ENCODE results near the gene FLYWCH1.

Gene FLYWCH1

DNA sequence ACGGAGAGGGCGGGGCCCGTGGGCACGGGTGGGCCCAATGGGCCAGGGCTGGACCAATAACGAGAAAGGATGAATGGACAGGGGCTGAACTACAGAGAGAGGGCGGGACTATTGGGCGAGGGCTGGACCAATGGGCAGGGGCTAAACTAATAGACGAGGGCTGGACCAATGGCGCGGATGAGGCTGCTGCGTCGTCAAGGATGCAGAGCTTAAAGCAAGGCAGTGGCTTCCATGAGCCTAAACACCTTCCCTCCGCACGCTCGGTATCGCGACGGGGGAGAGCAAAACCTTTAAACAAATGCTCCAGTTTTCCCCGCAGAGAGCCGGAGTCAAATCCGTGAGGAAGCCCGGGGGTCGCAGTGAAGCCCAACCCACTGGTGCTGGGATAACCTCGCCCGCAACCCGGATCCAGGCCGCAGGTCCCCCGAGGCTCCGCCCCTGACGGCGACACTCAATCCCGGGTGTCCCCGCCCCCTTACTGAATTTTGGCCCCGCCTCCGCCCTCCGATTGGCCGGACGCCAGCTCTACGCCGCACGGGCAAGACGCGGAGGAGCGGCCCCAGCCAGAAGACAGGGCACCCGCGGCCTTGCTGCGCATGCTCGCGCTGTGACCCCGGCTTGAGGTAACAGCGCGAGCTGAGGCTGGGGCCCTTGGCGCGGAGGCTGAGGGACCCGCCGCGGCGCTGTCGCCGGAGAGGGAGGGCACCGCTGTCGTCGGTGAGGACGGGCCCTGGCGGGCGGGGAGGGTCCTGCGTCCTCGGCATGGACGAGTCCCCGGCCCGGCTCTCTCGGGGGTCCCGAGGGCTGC is 28.9 kb upstream of the FLYWCH1 start, which contains the start of gene FLYWCH2:
Gene FLYWCH2 (plus strand): TSS at position 566 of the 808 bp plus-strand sequence. CDS start 13,235 bp downstream, outside the sequence.
- peak within 1 kb of the TSS; percentile 83 for H3K4me3 ChIP-seq (ENCODE audit: low read length)
- peak within 1 kb of the TSS; percentile 58 for H3K9ac ChIP-seq (ENCODE audit: low read length)
- no peaks in the 10 kb centered on the region for H3K9me3 ChIP-seq (ENCODE audit: control insufficient read depth, low read depth, low read length)
- peaks cover 12% of the 10 kb centered on the region for H3K27me3 ChIP-seq (ENCODE audit: control insufficient read depth, insufficient read depth, low read length)
- H3K4me1 ChIP-seq (ENCODE audit: control insufficient read depth, low read depth, low read length), result no peaks in the 10 kb centered on the region
- peak within 1 kb of the TSS; percentile 41 for H3K27ac ChIP-seq (ENCODE audit: low read length)
- no peaks in the 10 kb centered on the region for H3K36me3 ChIP-seq (ENCODE audit: control insufficient read depth, low read depth, low read length)

DNA sequence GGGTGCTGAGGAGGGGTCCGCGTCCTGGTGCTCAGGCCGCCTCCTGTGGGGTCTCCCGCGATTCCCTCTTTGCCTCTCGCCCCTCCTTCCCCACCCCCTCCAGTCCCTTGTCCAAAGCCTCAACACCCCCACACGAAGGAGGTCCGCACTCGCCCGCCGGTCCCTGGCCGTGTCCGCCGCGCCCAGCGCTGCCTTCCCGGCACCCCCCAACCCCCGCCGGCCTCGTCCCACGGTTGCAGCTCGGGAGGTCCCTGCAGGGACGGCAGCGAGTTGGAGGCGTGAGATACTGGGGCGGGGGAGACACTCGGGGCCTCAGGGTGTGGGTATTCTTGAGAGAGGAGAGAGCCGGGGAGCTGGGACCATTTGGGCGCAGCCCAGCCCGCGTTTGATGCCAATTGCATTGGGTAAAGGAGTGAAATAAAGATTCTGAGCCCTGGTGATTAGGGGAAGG is 28.2 kb upstream of the FLYWCH1 start:
- Histone ChIP-seq H3K9me3 (ENCODE audit: control insufficient read depth, low read depth, low read length) (no peaks in the 10 kb centered on the region), H3K27me3 (ENCODE audit: control insufficient read depth, insufficient read depth, low read length) (peaks cover 12% of the 10 kb centered on the region), H3K4me1 (ENCODE audit: control insufficient read depth, low read depth, low read length) (no peaks in the 10 kb centered on the region), H3K4me3 (ENCODE audit: low read length) (peak overlapping the region; percentile 83), H3K9ac (ENCODE audit: low read length) (peak overlapping the region; percentile 58), H3K27ac (ENCODE audit: low read length) (no peak overlapping the region), H3K36me3 (ENCODE audit: control insufficient read depth, low read depth, low read length) (no peaks in the 10 kb centered on the region)

- H3K4me1 ChIP-seq (ENCODE audit: control insufficient read depth, low read depth, low read length), result no peaks in the 10 kb centered on the region
- peak overlapping the region; percentile 83 for H3K4me3 ChIP-seq (ENCODE audit: low read length)
- no peaks in the 10 kb centered on the region for H3K9me3 ChIP-seq (ENCODE audit: control insufficient read depth, low read depth, low read length)
- H3K9ac ChIP-seq (ENCODE audit: low read length), result no peak overlapping the region
- H3K27ac ChIP-seq (ENCODE audit: low read length), result no peak overlapping the region
- no peaks in the 10 kb centered on the region for H3K36me3 ChIP-seq (ENCODE audit: control insufficient read depth, low read depth, low read length)
- H3K27me3 ChIP-seq (ENCODE audit: control insufficient read depth, insufficient read depth, low read length), result peaks cover 12% of the 10 kb centered on the region
Observed at GRCh38 chr16:2884041-2884451, 27.7 kb upstream of the FLYWCH1 start.

DNA sequence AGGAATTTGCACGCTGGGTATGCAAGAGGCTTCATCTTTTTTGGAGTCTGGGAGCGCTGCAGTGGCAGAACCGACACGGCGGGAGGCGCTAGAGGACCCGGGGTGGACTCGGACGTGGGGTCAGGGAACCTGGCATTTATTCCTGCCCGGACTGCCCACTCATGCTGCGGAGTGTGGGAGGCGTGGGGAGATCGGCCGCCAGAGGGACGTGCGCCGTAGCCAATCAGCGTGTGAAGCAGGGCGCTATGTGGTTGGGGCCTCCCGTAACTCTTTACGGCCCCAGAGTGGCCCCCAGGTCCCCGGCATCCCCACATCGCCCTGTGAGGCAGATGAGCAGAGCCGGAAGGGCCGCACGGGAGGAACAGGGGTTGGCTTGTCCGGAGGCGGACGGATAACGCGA is 17.5 kb upstream of the FLYWCH1 start:
- no peak overlapping the region for H3K9ac ChIP-seq (ENCODE audit: low read length)
- H3K9me3 ChIP-seq (ENCODE audit: control insufficient read depth, low read depth, low read length), result no peaks in the 10 kb centered on the region
- peaks cover 3% of the 10 kb centered on the region for H3K4me1 ChIP-seq (ENCODE audit: control insufficient read depth, low read depth, low read length)
- H3K27me3 ChIP-seq (ENCODE audit: control insufficient read depth, insufficient read depth, low read length), result no peaks in the 10 kb centered on the region
- no peak overlapping the region for H3K4me3 ChIP-seq (ENCODE audit: low read length)
- H3K36me3 ChIP-seq (ENCODE audit: control insufficient read depth, low read depth, low read length), result no peaks in the 10 kb centered on the region
- H3K27ac ChIP-seq (ENCODE audit: low read length), result no peak overlapping the region

DNA sequence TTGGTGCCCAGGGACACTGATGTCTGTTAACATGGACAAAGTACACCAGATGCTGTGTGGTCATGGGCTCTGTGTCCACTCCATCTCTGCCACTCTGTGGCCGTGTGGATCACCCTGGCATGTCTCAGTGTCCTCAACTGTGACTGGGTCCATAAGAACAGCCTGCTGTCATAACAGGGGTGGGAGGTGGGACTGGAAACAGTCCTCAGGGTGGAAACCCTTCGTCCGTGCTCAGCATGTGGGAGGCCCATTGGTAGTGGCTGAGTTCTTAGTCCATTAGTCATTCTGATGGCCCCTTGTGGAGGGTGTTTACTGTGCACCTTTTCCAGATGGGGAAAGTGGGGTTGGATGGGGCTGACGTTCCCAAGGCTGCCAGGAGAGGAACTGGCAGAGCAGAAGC is 15.9 kb upstream of the FLYWCH1 start:
- Histone ChIP-seq H3K4me1 (ENCODE audit: control insufficient read depth, low read depth, low read length) (peaks cover 3% of the 10 kb centered on the region), H3K9ac (ENCODE audit: low read length) (no peak overlapping the region), H3K36me3 (ENCODE audit: control insufficient read depth, low read depth, low read length) (no peaks in the 10 kb centered on the region), H3K27me3 (ENCODE audit: control insufficient read depth, insufficient read depth, low read length) (no peaks in the 10 kb centered on the region), H3K9me3 (ENCODE audit: control insufficient read depth, low read depth, low read length) (no peaks in the 10 kb centered on the region), H3K4me3 (ENCODE audit: low read length) (no peak overlapping the region), H3K27ac (ENCODE audit: low read length) (no peak overlapping the region)

DNA sequence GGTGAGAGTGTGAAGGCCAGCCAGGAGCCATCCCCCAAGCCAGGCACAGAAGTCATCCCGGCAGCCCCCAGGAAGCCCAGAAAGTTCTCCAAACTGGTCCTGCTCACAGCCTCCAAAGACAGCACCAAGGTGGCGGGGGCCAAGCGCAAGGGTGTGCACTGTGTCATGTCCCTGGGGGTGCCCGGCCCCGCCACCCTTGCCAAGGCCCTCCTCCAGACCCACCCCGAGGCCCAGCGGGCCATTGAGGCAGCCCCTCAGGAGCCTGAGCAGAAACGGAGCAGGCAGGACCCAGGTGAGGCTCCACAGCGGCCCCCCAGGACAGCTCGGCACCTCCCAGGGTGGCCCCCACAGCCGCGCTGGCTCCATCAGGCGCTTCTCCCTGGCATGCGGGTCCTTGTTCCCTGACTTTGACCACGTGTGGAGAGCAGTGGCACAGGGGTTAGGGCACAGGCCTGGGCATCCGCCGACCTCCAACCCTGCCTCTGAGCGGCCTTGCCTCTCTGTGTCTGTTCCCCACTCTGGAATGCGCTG is 15.2 kb upstream of the FLYWCH1 start:
- H3K9me3 ChIP-seq (ENCODE audit: control insufficient read depth, low read depth, low read length), result no peaks in the 10 kb centered on the region
- no peaks in the 10 kb centered on the region for H3K36me3 ChIP-seq (ENCODE audit: control insufficient read depth, low read depth, low read length)
- H3K4me3 ChIP-seq (ENCODE audit: low read length), result no peak overlapping the region
- no peak overlapping the region for H3K27ac ChIP-seq (ENCODE audit: low read length)
- H3K9ac ChIP-seq (ENCODE audit: low read length), result no peak overlapping the region
- no peaks in the 10 kb centered on the region for H3K27me3 ChIP-seq (ENCODE audit: control insufficient read depth, insufficient read depth, low read length)
- H3K4me1 ChIP-seq (ENCODE audit: control insufficient read depth, low read depth, low read length), result no peaks in the 10 kb centered on the region

DNA sequence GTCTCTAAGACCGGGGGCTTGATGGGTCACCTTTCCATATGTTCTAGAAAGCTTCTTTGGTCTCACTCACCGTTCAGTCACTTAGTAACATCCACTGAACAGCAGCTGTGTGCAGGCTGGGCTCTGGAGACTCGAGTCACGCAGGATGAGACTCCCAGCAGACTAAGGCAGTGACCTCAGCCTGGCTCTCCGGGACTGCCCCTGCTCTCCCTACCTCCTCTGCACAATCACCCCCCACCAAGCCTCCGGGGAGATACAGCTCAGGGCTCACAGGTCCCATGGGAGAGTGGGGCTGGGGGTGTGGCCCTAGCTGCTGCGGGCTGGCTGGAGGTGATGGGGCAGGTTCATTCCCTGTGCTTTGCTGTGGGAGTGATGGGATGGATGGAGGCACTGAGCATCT is 14.6 kb upstream of the FLYWCH1 start:
- no peak overlapping the region for H3K27ac ChIP-seq (ENCODE audit: low read length)
- H3K36me3 ChIP-seq (ENCODE audit: control insufficient read depth, low read depth, low read length), result no peaks in the 10 kb centered on the region
- H3K9ac ChIP-seq (ENCODE audit: low read length), result no peak overlapping the region
- H3K9me3 ChIP-seq (ENCODE audit: control insufficient read depth, low read depth, low read length), result no peaks in the 10 kb centered on the region
- no peak overlapping the region for H3K4me3 ChIP-seq (ENCODE audit: low read length)
- H3K4me1 ChIP-seq (ENCODE audit: control insufficient read depth, low read depth, low read length), result no peaks in the 10 kb centered on the region
- no peaks in the 10 kb centered on the region for H3K27me3 ChIP-seq (ENCODE audit: control insufficient read depth, insufficient read depth, low read length)

- H3K36me3 ChIP-seq (ENCODE audit: control insufficient read depth, low read depth, low read length), result no peaks in the 10 kb centered on the region
- H3K9ac ChIP-seq (ENCODE audit: low read length), result no peak overlapping the region
- H3K9me3 ChIP-seq (ENCODE audit: control insufficient read depth, low read depth, low read length), result no peaks in the 10 kb centered on the region
- H3K4me1 ChIP-seq (ENCODE audit: control insufficient read depth, low read depth, low read length), result no peaks in the 10 kb centered on the region
- H3K27ac ChIP-seq (ENCODE audit: low read length), result no peak overlapping the region
- no peaks in the 10 kb centered on the region for H3K27me3 ChIP-seq (ENCODE audit: control insufficient read depth, insufficient read depth, low read length)
- no peak overlapping the region for H3K4me3 ChIP-seq (ENCODE audit: low read length)
Observed at GRCh38 chr16:2898831-2899563, 12.7 kb upstream of the FLYWCH1 start.

GRCh38 chr16:2899564-2900072 is 12.1 kb upstream of the FLYWCH1 start:
- no peaks in the 10 kb centered on the region for H3K4me1 ChIP-seq (ENCODE audit: control insufficient read depth, low read depth, low read length)
- H3K9me3 ChIP-seq (ENCODE audit: control insufficient read depth, low read depth, low read length), result no peaks in the 10 kb centered on the region
- H3K4me3 ChIP-seq (ENCODE audit: low read length), result no peak overlapping the region
- no peaks in the 10 kb centered on the region for H3K36me3 ChIP-seq (ENCODE audit: control insufficient read depth, low read depth, low read length)
- no peak overlapping the region for H3K27ac ChIP-seq (ENCODE audit: low read length)
- no peak overlapping the region for H3K9ac ChIP-seq (ENCODE audit: low read length)
- no peaks in the 10 kb centered on the region for H3K27me3 ChIP-seq (ENCODE audit: control insufficient read depth, insufficient read depth, low read length)

DNA sequence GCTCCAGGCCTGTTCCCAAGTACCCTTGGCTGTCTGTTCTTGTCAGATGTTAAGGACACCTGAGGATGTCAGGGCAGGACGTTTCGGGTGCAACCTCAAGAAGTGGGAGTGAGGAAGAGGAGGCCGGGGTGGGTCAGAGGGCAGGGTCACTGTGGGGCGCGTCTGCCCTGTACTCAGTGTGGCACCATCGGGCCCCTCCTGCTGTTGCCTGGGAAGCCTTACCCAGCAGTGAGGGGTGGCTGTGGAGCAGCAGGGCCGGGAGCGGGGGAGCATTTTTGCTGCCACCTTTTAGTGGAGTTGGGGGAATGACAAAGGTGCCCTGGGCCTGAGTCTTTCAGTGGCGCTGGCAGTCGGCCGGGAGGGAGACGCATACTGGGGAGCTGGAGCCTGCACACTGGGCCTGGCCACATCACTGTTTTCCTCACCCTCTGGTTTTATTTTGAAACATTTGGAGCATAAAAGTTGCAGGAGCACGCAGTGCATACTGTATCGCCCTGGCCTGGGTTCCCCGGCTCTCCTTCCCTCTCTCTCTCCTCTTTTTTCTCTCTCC is 11.1 kb upstream of the FLYWCH1 start:
- Histone ChIP-seq H3K4me3 (ENCODE audit: low read length) (no peak overlapping the region), H3K4me1 (ENCODE audit: control insufficient read depth, low read depth, low read length) (no peaks in the 10 kb centered on the region), H3K27me3 (ENCODE audit: control insufficient read depth, insufficient read depth, low read length) (no peaks in the 10 kb centered on the region), H3K36me3 (ENCODE audit: control insufficient read depth, low read depth, low read length) (no peaks in the 10 kb centered on the region), H3K9ac (ENCODE audit: low read length) (no peak overlapping the region), H3K9me3 (ENCODE audit: control insufficient read depth, low read depth, low read length) (no peaks in the 10 kb centered on the region), H3K27ac (ENCODE audit: low read length) (no peak overlapping the region)

DNA sequence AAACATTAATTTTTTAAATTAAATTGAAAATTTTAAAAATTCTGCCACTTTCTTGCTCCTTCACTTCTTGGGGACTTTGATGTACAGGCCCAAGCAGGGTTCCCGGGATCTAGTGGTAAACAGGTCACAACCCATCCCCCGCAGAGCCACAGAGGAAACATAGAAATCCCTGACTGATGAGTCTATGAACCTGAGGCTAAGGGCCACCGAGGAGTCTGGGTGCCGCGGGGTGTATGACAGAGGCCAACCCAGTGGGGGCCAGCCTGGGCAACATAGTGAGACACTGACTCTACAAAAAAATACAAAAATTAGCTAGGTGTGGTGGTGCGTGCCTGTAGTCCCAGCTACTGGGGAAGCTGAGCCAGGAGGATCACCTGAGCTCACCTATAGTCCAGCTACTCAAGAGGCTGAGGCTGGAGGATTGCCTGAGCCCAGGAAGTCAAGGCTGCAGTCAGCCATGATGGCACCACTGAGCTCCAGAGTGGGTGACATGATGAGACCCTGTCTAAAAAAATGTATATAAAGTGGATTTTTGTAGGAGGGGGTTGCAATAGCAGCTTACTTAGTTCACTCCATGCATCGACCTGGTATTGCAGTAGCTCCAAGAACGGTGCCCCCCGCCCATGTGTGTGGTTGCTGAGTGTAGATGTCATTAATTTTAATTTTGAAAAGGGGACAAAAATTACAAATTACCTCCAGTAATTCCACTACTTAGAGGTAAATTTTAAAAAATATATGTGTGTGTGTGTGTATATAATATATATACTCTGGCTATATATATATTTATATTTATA is 9.2 kb upstream of the FLYWCH1 start:
- no peaks in the 10 kb centered on the region for H3K36me3 ChIP-seq (ENCODE audit: control insufficient read depth, low read depth, low read length)
- H3K27ac ChIP-seq (ENCODE audit: low read length), result no peak overlapping the region
- no peak overlapping the region for H3K4me3 ChIP-seq (ENCODE audit: low read length)
- H3K9ac ChIP-seq (ENCODE audit: low read length), result no peak overlapping the region
- no peaks in the 10 kb centered on the region for H3K27me3 ChIP-seq (ENCODE audit: control insufficient read depth, insufficient read depth, low read length)
- no peaks in the 10 kb centered on the region for H3K4me1 ChIP-seq (ENCODE audit: control insufficient read depth, low read depth, low read length)
- no peaks in the 10 kb centered on the region for H3K9me3 ChIP-seq (ENCODE audit: control insufficient read depth, low read depth, low read length)
